Measurements from ENCODE around the gene LRRC23. TPM values are rescaled to one million over a fixed set of nuclear protein-coding genes. Genes with fewer than 3 reads are reported as not detected.

Gene LRRC23
- total and polyA plus RNA-seq, 2 donors (not counting 1 experiment from before 2014, with no cell fraction given) = 5.3 to 14.4 TPM

GRCh38 chr12:6855322-6855721, 49.3 kb upstream of the LRRC23 start:
- DNase-seq = no peak
- no peak for ATAC-seq (ENCODE audit: low read depth)
- no peak overlapping the region for H3K9ac ChIP-seq (ENCODE audit: low read length)
- TF ChIP-seq CTCF (IDR thresholded peaks at IDR 0.05) = no peak
- TF ChIP-seq EZH2 (IDR thresholded peaks at IDR 0.05; ENCODE audit: borderline replicate concordance, insufficient read depth, low read depth, low read length, poor library complexity, severe bottlenecking) = no peak
- H2AFZ ChIP-seq (ENCODE audit: insufficient read depth, low read depth, low read length, poor library complexity, severe bottlenecking) = no peak overlapping the region
- 97% methylated on average over 13 of the region's 14 CpGs for WGBS (ENCODE audit: insufficient coverage)
- no peak overlapping the region for H3K4me2 ChIP-seq (replicated peaks; ENCODE audit: low read depth, low read length, poor library complexity, severe bottlenecking)
- Mint-ChIP-seq H3K27ac (no peak overlapping the region), H3K4me1 (peaks cover 16% of the 10 kb centered on the region), H3K9me3 (ENCODE audit: insufficient read depth) (no peaks in the 10 kb centered on the region), H3K4me3 (no peak overlapping the region), H3K27me3 (no peaks in the 10 kb centered on the region)
- H3K27ac ChIP-seq (ENCODE audit: low read length in 2 of 2) = no peak overlapping the region
- H3K4me3 ChIP-seq (ENCODE audit: control extremely low read depth in 1 of 5, extremely low read depth in 1 of 5, insufficient read depth in 1 of 5, low read depth in 2 of 5, low read length in 4 of 5) = no peak overlapping the region
- peaks cover 0 to 53% of the 10 kb centered on the region in 2 experiments for H3K36me3 ChIP-seq (replicated peaks in 1 of 2; ENCODE audit: control extremely low read depth in 1 of 2, control insufficient read depth in 1 of 2, extremely low read depth in 1 of 2, insufficient read depth in 2 of 2, low read length in 1 of 2)
- H3K27me3 ChIP-seq (replicated peaks in 1 of 4; ENCODE audit: control extremely low read depth in 1 of 4, control insufficient read depth in 3 of 4, insufficient read depth in 4 of 4, low read length in 3 of 4) = no peaks in the 10 kb centered on the region
- peaks cover 48% of the 10 kb centered on the region for H3K79me2 ChIP-seq (ENCODE audit: control insufficient read depth, insufficient read depth, low read length)
- intact Hi-C loops (cut with micrococcal nuclease) = no loop called here
- H3K4me1 ChIP-seq (ENCODE audit: control insufficient read depth in 2 of 2, insufficient read depth in 2 of 2, low read length in 2 of 2) = peaks cover 6 to 22% of the 10 kb centered on the region in 2 donors
- ChIA-PET POLR2A (interaction anchor here (5.3 kb wide), 1 partner anchor 12 kb away, joined by 49 read pairs; the partner anchor contains the start of gene TPI1), CTCF (interaction anchor here (1.0 to 6.7 kb wide), 3 partner anchors 15 to 102 kb away, joined by 3 to 136 read pairs (median 3); partner anchors contain the start of genes MLF2, SPSB2 and TPI1)
- no peaks in the 10 kb centered on the region for H3K9me3 ChIP-seq (ENCODE audit: control extremely low read depth in 1 of 3, control insufficient read depth in 2 of 3, insufficient read depth in 1 of 3, low read length in 2 of 3)
- peaks cover 5% of the 10 kb centered on the region for H4K20me1 ChIP-seq (ENCODE audit: control insufficient read depth, insufficient read depth, low read length, poor library complexity, severe bottlenecking)

DNA sequence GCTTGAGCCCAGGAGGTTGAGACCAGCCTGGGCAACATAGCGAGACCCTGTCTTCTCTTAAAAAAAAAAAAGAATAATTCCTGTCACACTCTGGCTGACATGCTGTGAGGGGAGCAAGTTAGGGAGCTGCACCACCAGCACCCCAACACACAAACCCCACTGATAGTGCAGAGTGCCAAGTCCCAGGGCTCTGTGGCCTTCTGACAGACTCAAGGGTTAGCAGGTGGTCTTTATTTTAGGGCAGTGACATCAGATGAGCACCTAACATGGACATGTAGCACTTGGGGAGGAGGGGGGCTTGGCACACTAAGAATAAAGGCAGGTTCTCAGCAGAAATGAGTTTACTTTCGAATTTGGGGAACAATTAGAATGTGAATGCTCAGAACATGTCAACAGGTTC, 45.8 kb upstream of the LRRC23 start:
- no peaks in the 10 kb centered on the region for H3K4me1 Mint-ChIP-seq
- WGBS (ENCODE audit: insufficient coverage) = 100% methylated on average over 1 of the region's 2 CpGs
- no peak overlapping the region for H3K4me3 Mint-ChIP-seq
- Histone ChIP-seq H3K36me3 (replicated peaks in 1 of 2; ENCODE audit: control extremely low read depth in 1 of 2, control insufficient read depth in 1 of 2, extremely low read depth in 1 of 2, insufficient read depth in 2 of 2, low read length in 1 of 2) (peaks cover 0 to 81% of the 10 kb centered on the region in 2 experiments), H3K4me3 (ENCODE audit: control extremely low read depth in 1 of 5, extremely low read depth in 1 of 5, insufficient read depth in 1 of 5, low read depth in 2 of 5, low read length in 4 of 5) (no peak overlapping the region), H2AFZ (ENCODE audit: insufficient read depth, low read depth, low read length, poor library complexity, severe bottlenecking) (no peak overlapping the region), H3K27ac (ENCODE audit: low read length in 2 of 2) (no peak overlapping the region), H3K9me3 (ENCODE audit: control extremely low read depth in 1 of 3, control insufficient read depth in 2 of 3, insufficient read depth in 1 of 3, low read length in 2 of 3) (no peaks in the 10 kb centered on the region), H3K9ac (ENCODE audit: low read length) (no peak overlapping the region), H3K4me1 (ENCODE audit: control insufficient read depth in 2 of 2, insufficient read depth in 2 of 2, low read length in 2 of 2) (no peaks in the 10 kb centered on the region), H3K79me2 (ENCODE audit: control insufficient read depth, insufficient read depth, low read length) (peaks cover 42% of the 10 kb centered on the region), H3K4me2 (replicated peaks; ENCODE audit: low read depth, low read length, poor library complexity, severe bottlenecking) (no peak overlapping the region), H4K20me1 (ENCODE audit: control insufficient read depth, insufficient read depth, low read length, poor library complexity, severe bottlenecking) (peaks cover 5% of the 10 kb centered on the region), H3K27me3 (replicated peaks in 1 of 4; ENCODE audit: control extremely low read depth in 1 of 4, control insufficient read depth in 3 of 4, insufficient read depth in 4 of 4, low read length in 3 of 4) (no peaks in the 10 kb centered on the region)
- no peak overlapping the region for H3K27ac Mint-ChIP-seq
- ChIA-PET CTCF (interaction anchor here (2.4 kb wide), 1 partner anchor 11 kb away, joined by 7 read pairs; no protein-coding TSS in a partner anchor), POLR2A (no interaction called here)
- DNase-seq (no peak), ATAC-seq (ENCODE audit: low read depth) (no peak)
- TF ChIP-seq EZH2 (IDR thresholded peaks at IDR 0.05; ENCODE audit: borderline replicate concordance, insufficient read depth, low read depth, low read length, poor library complexity, severe bottlenecking) = no peak
- no peak for TF ChIP-seq CTCF (IDR thresholded peaks at IDR 0.05)
- H3K27me3 Mint-ChIP-seq = no peaks in the 10 kb centered on the region
- intact Hi-C loops (cut with micrococcal nuclease) = no loop called here
- H3K9me3 Mint-ChIP-seq (ENCODE audit: insufficient read depth) = no peaks in the 10 kb centered on the region

All from B cell (primary cell).